SU-DHL-6 (cell line): ENCODE results near the gene ACER2.

Experiments used
- H2AFZ ChIP-seq: fragments of 200-600 bp; sonication (generic); 2 replicates; pipeline ENCODE4 v1.6.1; 2014; ENCODE audit warnings: low read depth, mild to moderate bottlenecking, moderate library complexity, mixed read lengths, antibody characterized with exemption, low read length; ENCODE audit not compliant: severe bottlenecking
- H3F3A ChIP-seq: fragments of 200-600 bp; shearing (Covaris generic); 2 replicates; pipeline ENCODE4 v1.6.0; 2016; ENCODE audit warnings: antibody characterized with exemption, mild to moderate bottlenecking; ENCODE audit not compliant: insufficient read depth
- H3K27ac ChIP-seq: fragments of 200-600 bp; sonication (generic); 2 replicates; pipeline ENCODE4 v1.5.1; 2016; ENCODE audit warnings: low read depth, mild to moderate bottlenecking, low read length, moderate library complexity, mixed read lengths
- H3K27me3 ChIP-seq: fragments of 200-600 bp; sonication (generic), shearing (Covaris generic); 2 replicates; pipeline ENCODE4 v1.6.0; 2014; ENCODE audit warnings: mild to moderate bottlenecking, low read length
- H3K36me3 ChIP-seq: fragments of 200-600 bp; sonication (generic); 2 replicates; pipeline ENCODE4 v1.6.1; 2014; ENCODE audit warnings: mild to moderate bottlenecking, low read length, mixed read lengths
- H3K4me2 ChIP-seq: fragments of 300-600, 200-600 bp; shearing (Covaris generic), sonication (generic); 2 replicates; pipeline ENCODE4 v1.6.0; 2014; ENCODE audit warnings: low read length, low read depth, mild to moderate bottlenecking; ENCODE audit not compliant: poor library complexity, severe bottlenecking
- H3K4me3 ChIP-seq: fragments of 200-600 bp; sonication (generic); 2 replicates; pipeline ENCODE4 v1.5.1; 2014; ENCODE audit warnings: antibody characterized with exemption, low read length, mild to moderate bottlenecking, mixed read lengths; ENCODE audit not compliant: insufficient read depth, poor library complexity, severe bottlenecking
- H3K79me2 ChIP-seq: fragments of 200-600 bp; sonication (generic); 2 replicates; pipeline ENCODE4 v1.6.1; 2014; ENCODE audit warnings: mild to moderate bottlenecking, low read length, moderate library complexity; ENCODE audit not compliant: insufficient read depth
- H3K9ac ChIP-seq: fragments of 200-600 bp; sonication (generic); 2 replicates; pipeline ENCODE4 v1.7.0; 2014; ENCODE audit warnings: mild to moderate bottlenecking, low read length
- H3K9me2 ChIP-seq: fragments of 200-600 bp; sonication (generic); replicated peaks from 2 replicates; pipeline ENCODE4 v1.6.1; 2014; ENCODE audit warnings: low read length; ENCODE audit not compliant: insufficient read depth
- H3K9me3 ChIP-seq: fragments of 200-600 bp; sonication (generic); 2 replicates; pipeline ENCODE4 v1.6.1; 2014; ENCODE audit warnings: low read length, mixed read lengths; ENCODE audit not compliant: insufficient read depth
- H4K20me1 ChIP-seq: fragments of 200-600 bp; sonication (generic); 2 replicates; pipeline ENCODE4 v1.6.1; 2014; ENCODE audit warnings: low read depth, mild to moderate bottlenecking, antibody characterized with exemption, low read length, moderate library complexity, mixed read lengths
- CTCF ChIP-seq: fragments of 200-600 bp; sonication (generic); IDR thresholded peaks from one replicate; pipeline ENCODE4 v1.5.1; 2017; ENCODE audit warnings: antibody characterized with exemption, mild to moderate bottlenecking, low read length, moderate library complexity; ENCODE audit not compliant: insufficient read depth, poor library complexity, severe bottlenecking
- EZH2phosphoT487 ChIP-seq: fragments of 200-600 bp; sonication (generic), shearing (Covaris generic); conservative IDR thresholded peaks from 2 replicates; pipeline ENCODE4 v1.6.1; 2018; ENCODE audit warnings: mild to moderate bottlenecking, antibody characterized with exemption, low read length, moderate library complexity, mixed read lengths

Gene ACER2

GRCh38 chr9:19493876-19494275 lies 85.1 kb downstream of the ACER2 start:
- Histone ChIP-seq H3F3A (no peaks in the 10 kb centered on the region), H3K79me2 (no peaks in the 10 kb centered on the region), H3K9me3 (no peaks in the 10 kb centered on the region), H2AFZ (no peak overlapping the region), H3K4me3 (no peak overlapping the region), H3K9ac (no peak overlapping the region), H3K4me2 (no peak overlapping the region), H3K36me3 (no peaks in the 10 kb centered on the region), H3K9me2 (no peaks in the 10 kb centered on the region), H3K27me3 (no peaks in the 10 kb centered on the region), H4K20me1 (no peaks in the 10 kb centered on the region), H3K27ac (no peak overlapping the region)
- TF ChIP-seq EZH2phosphoT487: no peak
- no peak for TF ChIP-seq CTCF

- Histone ChIP-seq H3K36me3 (no peaks in the 10 kb centered on the region), H3K9me2 (no peaks in the 10 kb centered on the region), H3F3A (no peaks in the 10 kb centered on the region), H3K4me3 (no peak overlapping the region), H3K4me2 (no peak overlapping the region), H4K20me1 (no peaks in the 10 kb centered on the region), H3K27ac (no peak overlapping the region), H3K79me2 (no peaks in the 10 kb centered on the region), H3K9ac (no peak overlapping the region), H3K9me3 (no peaks in the 10 kb centered on the region), H2AFZ (no peak overlapping the region), H3K27me3 (no peaks in the 10 kb centered on the region)
- TF ChIP-seq EZH2phosphoT487 (no peak), CTCF (no peak)
These were observed 86.6 kb downstream of the ACER2 start for GRCh38 chr9:19495186-19496028.

GRCh38 chr9:19496321-19497050 lies 87.7 kb downstream of the ACER2 start:
- Histone ChIP-seq H3K36me3 (no peaks in the 10 kb centered on the region), H3K9ac (no peak overlapping the region), H3K4me3 (no peak overlapping the region), H3K27me3 (no peaks in the 10 kb centered on the region), H3K9me2 (no peaks in the 10 kb centered on the region), H3K79me2 (no peaks in the 10 kb centered on the region), H3K4me2 (no peak overlapping the region), H3K27ac (no peak overlapping the region), H4K20me1 (no peaks in the 10 kb centered on the region), H3F3A (no peaks in the 10 kb centered on the region), H2AFZ (no peak overlapping the region), H3K9me3 (no peaks in the 10 kb centered on the region)
- TF ChIP-seq EZH2phosphoT487: no peak
- no peak for TF ChIP-seq CTCF
